Body of pancreas (tissue), 4 donors: Measurements from ENCODE around the gene USP22.

Experiments used
- CTCF ChIP-seq, 7 experiments: fragments of 450-650 bp in 4 of 7; fragments of 200-600 bp in 3 of 7; sonication (generic) in 3 of 7; IDR thresholded peaks; one replicate each; pipeline ENCODE4 v1.5.1; 2016 to 2019; ENCODE audit warnings: antibody characterized with exemption in 7 of 7
- POLR2A ChIP-seq, 3 donors: fragments of 450-650 bp; IDR thresholded peaks; one replicate each; pipeline ENCODE4 v1.6.1; 2016; ENCODE audit warnings: antibody characterized with exemption in 3 of 3, mild to moderate bottlenecking in 2 of 3

- TF ChIP-seq CTCF (IDR thresholded peaks at IDR 0.05), result no peak
- no peak for TF ChIP-seq POLR2A (IDR thresholded peaks at IDR 0.05)
Measured at GRCh38 chr17:21029036-21029435, 13.8 kb downstream of the USP22 start.
